ENCODE results near the gene SLMAP. TPM values are rescaled to one million over a fixed set of nuclear protein-coding genes. Genes with fewer than 3 reads are reported as not detected.

Gene SLMAP
- total RNA-seq, 1 donor, result 44.1 TPM

GRCh38 chr3:57777774-57778173 lies 21.7 kb downstream of the SLMAP start:
- peak; percentile 48 for DNase-seq (ENCODE audit: low read depth)
- no peak for TF ChIP-seq CTCF (IDR thresholded peaks at IDR 0.05; ENCODE audit: insufficient read depth, low read length)
- no peak overlapping the region for H3K4me3 ChIP-seq (ENCODE audit: low read depth, low read length)

- no peak for TF ChIP-seq CTCF (IDR thresholded peaks at IDR 0.05; ENCODE audit: insufficient read depth, low read length)
- no peak overlapping the region for H3K4me3 ChIP-seq (ENCODE audit: low read depth, low read length)
- peak; percentile 22 for DNase-seq (ENCODE audit: low read depth)
These were observed 22.4 kb downstream of the SLMAP start for GRCh38 chr3:57778494-57778893.

DNA sequence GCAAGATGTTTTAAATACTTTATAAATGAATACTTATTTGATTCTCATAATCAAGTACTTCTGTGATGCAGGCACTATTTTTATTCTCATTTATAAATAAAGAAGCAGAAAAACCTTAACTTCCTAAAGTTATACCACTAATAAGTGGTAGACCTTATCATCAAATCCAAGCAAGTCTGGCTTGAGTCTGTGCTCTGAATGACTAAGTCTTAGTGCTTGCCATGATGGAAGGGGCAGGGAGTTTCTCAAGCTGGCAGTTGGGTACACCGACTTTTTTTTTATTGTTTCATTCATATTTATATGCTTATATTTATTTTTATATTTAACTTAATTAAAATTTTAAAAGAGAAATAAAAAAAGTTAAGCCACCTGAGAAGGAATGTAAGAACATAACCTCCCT lies 23.6 kb downstream of the SLMAP start:
- peak; percentile 27 for DNase-seq (ENCODE audit: low read depth)
- no peak overlapping the region for H3K4me3 ChIP-seq (ENCODE audit: low read depth, low read length)
- TF ChIP-seq CTCF (IDR thresholded peaks at IDR 0.05; ENCODE audit: insufficient read depth, low read length), result no peak

- DNase-seq (ENCODE audit: low read depth), result peak; percentile 74
- no peak for TF ChIP-seq CTCF (IDR thresholded peaks at IDR 0.05; ENCODE audit: insufficient read depth, low read length)
- no peak overlapping the region for H3K4me3 ChIP-seq (ENCODE audit: low read depth, low read length)
These were observed 27.3 kb downstream of the SLMAP start for GRCh38 chr3:57783186-57784088.

- no peak overlapping the region for H3K4me3 ChIP-seq (ENCODE audit: low read depth, low read length)
- no peak for DNase-seq (ENCODE audit: low read depth)
- TF ChIP-seq CTCF (IDR thresholded peaks at IDR 0.05; ENCODE audit: insufficient read depth, low read length), result no peak
These were observed 28.1 kb downstream of the SLMAP start for GRCh38 chr3:57784089-57784735.

DNA sequence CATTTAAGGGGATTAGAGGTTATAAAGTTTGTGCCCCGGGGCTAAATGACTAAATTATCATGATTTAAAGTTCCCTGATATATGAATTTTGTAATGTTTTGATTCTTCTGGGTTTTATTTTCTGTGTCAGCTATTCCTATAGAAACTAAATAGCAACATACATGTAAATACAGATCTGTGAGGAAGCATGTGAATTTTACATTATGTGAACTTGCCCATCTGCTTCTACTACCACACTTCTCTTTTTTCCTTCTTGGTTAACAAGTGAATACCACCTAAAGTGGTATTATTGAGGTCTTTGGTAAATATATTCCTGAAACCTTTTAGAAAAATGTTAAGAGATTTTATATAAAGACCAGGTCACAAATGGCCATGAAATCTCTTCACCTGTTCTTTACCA lies 29.3 kb downstream of the SLMAP start:
- no peak overlapping the region for H3K4me3 ChIP-seq (ENCODE audit: low read depth, low read length)
- TF ChIP-seq CTCF (IDR thresholded peaks at IDR 0.05; ENCODE audit: insufficient read depth, low read length), result no peak
- no peak for DNase-seq (ENCODE audit: low read depth)
